ELR (cell line): ENCODE data around the gene STARD5.

ENCODE experiments used
- DNase-seq: peaks from one replicate; pipeline ENCODE4 v3.0.0-alpha.2; 2015; ENCODE audit warnings: low read depth

The STARD5 gene

DNA sequence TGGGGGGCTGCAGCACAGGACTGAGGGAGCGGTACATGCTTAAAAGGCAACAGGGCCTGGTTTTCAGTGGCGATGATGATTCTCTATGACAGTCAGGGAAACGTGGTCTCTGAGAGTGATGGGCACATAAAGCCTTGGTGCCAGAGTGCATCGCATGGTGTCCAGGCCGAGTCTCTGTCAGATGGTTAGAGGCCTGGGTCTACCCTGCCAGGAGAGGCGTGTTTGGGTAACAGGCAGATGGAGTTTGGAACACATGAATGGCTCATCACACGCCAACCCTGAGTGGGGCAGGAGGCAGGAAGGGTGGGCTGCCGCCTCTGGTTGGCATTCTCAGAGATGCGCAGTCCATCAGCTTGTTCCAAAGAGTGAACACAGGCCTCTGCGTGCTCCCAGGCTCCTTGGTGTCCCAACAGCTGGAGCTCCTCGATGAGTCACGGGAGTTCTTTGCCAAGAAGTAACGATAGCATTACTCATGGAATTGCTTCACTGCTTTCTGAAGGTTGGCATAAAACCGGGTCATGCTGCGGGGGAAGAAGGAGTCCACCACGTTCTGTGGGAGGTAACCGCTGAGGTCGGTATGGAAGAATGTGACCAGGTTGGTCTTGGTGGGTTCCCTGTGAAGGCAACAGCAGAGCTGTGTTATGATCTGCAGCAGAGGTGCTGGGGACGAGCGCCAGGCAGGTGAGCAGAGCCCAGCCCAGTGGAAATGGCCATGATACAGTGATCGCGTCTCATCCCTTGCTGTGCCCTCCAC lies 11.0 kb downstream of the STARD5 start:
- DNase-seq, result peak; percentile 97

GRCh38 chr15:81311752-81312464 lies 12.0 kb downstream of the STARD5 start:
- peak; percentile 19 for DNase-seq

GRCh38 chr15:81310480-81310879 lies 13.5 kb downstream of the STARD5 start:
- no peak for DNase-seq

DNA sequence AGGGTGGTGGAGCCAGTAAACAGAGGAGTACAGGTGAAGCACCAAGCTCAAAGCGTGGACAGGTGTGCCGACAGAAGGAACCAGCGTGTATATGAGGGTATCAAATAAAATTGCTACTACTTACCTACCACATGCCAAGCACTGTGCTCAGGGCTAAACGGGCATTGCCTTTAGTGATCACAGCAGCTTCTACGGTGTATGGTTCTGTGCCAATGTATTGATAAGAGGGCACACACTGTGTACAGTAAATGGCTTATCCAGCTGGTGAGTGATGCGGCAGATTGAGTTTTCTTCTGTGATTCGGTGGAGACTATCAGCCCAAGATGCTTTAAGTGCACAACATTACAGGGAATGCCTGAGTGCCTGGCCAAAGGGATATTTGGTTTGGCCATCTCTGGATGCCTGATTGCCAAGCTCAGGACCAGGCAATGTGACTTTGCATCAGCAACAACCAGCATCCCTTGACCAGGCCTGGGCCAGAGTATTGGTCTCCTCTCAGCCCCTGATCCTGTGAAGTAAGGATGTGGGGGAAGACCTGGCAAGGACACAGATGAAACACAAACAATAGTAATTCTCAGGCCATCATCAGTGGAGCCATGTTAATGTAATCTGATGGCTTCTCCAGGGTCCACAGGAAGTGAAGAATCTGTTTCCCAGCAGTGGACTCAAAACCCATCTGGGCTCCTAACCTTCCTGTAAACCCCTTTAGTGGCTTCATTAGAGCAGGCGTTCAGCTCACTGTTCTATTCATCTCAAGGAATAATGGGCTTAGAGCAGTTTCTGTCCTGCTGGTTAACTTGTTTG lies 14.1 kb downstream of the STARD5 start:
- no peak for DNase-seq

GRCh38 chr15:81308260-81308659 lies 15.7 kb downstream of the STARD5 start:
- DNase-seq, result no peak

DNA sequence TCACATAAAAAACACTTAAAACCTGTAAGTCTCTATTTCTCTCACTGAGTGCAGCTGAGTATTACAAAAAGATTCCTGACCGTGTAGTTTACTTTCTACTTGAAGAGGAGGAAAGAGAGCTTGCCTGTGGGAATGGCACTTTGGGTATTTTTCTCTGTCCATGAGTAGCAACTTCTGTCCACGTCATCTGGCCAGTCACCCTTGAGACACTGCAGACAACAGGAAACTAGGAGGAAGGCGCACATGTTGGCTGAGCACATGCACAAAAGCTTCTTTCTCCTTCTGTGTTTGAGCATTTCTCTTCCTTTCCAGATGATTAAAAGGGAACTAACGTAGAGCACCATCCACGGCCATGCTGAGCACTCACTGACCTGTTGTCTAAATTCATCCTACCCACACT lies 19.7 kb downstream of the STARD5 start:
- peak; percentile 64 for DNase-seq

DNA sequence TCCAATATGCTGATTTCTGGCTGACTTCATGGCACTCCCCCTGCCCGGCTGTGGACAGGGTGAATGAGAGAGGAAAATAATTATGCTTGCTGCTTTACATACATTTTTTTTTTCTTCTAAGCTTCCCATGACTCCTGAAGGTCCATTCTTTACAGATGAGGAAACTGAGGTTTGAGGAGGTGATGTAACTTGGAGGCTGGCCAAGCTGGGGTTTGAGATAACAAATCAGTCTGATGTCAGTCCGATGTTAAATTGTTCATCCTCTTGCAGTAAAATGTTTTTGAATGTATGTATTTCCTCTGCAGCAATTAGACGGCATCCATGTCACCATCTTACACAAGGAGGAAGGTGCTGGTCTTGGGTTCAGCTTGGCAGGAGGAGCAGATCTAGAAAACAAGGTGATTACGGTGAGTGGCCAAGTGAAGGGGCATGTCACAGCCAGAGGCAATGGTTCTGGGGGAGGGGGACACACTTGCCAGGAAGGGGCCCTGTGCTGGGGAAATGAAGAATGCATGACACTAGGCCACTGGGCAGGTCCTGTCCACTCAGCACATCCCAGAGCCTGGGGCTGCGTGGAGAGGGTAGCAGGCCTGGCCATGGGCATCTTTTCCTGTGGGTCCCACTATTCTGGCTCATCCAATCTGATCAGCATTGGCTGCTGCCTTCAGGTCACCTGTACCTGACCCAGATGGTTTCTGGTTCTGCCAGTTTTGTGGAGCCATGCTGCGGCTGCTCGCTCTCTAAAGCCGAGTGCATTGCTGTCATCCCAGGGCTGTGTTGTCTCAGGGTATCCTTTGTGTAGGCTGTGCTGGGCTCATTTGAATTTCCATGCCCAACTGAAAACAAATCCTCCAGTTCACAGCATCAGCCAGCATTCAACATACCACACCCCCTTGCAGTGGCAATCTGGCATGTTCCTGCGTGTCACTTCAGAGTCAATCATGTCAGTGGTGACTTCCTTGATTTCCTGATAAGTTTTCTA lies 20.4 kb downstream of the STARD5 start:
- no peak for DNase-seq

DNA sequence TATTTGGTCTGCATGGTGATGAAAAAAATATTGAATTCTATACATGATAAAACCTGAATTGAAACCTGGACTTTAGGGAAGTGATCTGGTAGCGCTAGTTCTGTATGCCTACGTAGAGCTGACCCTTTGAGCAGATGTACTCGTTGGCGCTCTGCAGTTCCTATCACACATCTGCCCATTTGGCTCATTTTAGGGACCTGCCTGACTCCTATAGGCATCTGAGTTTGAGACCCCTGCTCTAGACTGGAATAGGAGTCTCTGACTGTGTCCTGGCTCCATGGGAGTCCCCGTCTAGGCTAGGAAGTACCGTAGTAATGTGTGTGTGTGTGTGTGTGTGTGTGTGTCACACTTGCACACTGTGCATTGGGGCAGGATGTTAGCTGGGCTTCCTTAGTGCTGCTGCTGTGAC lies 21.2 kb downstream of the STARD5 start:
- no peak for DNase-seq

DNA sequence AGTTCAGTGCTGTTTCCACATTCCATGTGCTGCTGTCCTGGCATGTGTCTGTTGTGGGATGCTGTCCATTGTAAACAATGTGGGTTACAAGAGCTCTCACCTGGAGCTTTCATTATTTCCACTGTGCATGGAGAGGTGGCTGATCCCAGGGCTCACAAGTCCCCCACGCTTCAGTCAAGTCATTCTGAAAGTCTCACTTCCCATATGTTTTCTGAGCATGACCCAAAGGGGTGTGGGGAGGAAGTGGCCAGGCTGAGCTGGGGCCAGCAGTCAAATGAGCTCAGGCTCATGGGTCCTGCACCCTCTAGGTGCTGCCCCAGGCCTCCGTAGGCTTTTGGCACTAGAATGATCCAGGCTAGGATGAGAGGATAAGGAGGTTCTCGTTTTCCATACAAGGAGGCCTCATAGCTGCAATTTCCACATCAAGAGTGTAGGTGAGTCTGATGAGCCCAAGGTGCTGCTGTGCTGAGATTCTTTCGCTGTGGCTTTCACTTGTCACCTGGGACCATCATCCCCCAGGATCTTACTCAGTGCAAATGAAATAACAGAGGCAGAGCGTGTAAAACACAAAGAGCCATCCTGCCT lies 22.0 kb downstream of the STARD5 start:
- DNase-seq, result no peak

DNA sequence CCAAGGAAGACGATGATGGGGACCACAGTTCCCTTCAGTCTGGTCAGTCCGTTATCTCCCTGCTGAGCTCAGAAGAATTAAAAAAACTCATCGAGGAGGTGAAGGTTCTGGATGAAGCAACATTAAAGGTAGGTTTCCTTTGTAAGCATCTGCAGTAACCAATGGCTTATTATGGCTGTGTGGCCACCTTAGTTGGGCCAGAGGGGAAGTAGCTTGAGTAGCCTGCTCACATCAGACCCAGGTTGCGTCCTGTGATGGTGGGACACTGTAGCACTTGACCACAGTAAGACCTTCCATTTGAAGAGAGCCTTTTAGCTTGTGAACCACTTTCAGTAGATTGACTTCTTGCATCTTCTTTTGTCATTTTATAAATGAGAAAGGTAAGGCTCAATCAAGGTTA lies 22.6 kb downstream of the STARD5 start:
- no peak for DNase-seq

- DNase-seq, result no peak
Observed at GRCh38 chr15:81299630-81300273, 24.2 kb downstream of the STARD5 start.

GRCh38 chr15:81299156-81299555 lies 24.8 kb downstream of the STARD5 start:
- no peak for DNase-seq

- no peak for DNase-seq
Observed at GRCh38 chr15:81298611-81299010, 25.3 kb downstream of the STARD5 start.

DNA sequence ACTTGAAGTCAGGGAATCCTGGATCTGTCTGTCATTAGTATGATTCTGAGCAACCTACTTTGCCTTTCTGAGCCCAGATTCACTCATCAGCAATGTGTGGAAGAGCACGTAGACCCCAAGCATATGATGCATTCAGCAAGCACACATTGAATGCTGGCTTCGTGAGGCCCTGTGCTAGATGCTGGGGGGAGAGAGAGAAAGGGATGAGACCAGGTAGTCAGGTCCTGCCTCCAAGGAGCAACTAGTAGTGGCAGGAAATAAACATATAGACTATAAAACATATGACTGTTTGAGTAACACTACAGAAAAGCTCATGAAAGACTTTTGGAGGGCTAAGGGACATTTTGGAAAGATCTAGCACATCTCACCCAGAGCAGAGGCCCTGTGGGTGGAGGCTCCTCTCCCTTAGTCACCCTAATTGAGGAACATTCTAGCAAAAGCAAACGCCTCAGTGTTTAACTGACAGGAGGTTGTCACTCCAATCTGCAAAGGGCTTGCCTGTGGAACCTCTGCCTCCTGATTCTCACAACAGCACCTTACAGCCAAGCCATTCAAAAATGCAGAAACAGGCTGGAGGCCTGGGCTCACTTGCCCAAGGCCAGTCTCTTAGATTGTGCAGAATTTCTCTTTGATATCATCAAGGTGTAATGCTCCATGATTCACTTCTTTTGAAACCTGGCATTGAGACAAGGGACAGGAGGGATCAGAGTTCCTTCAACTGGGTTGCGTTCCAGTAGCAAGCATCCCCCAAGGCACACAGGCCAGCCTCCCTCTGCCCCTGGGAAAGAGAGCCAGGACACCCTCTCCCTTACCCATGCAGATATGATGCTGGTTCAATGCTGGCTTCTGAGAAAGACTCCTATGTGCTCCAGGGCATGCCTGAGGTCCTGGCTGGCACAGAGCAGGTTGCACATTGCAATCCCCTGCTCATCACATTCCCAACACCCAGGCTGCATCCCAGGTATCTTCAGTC lies 26.1 kb downstream of the STARD5 start:
- DNase-seq, result no peak

GRCh38 chr15:81297147-81297572 lies 26.8 kb downstream of the STARD5 start:
- DNase-seq, result peak; percentile 27

- no peak for DNase-seq
Observed at GRCh38 chr15:81296673-81297072, 27.3 kb downstream of the STARD5 start.

DNA sequence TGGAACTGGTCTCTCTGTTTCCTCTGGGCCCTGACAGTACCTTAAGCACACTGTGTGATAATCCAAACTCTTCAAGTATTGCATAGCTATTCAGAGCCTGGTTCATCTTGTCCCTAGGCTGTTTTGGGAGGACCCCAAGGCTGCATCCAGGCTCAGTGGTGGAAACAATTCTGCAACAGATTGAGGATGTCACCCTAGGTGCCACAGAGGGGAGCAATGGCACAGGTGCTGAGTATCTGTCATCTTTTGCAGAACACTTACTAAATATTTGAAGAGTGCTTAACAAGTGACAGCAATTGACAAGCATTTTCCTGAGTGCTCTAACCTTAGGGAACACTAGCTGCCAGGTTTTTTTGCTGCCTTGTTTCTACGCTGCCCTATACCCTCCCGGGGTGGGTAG lies 27.8 kb downstream of the STARD5 start:
- no peak for DNase-seq

DNA sequence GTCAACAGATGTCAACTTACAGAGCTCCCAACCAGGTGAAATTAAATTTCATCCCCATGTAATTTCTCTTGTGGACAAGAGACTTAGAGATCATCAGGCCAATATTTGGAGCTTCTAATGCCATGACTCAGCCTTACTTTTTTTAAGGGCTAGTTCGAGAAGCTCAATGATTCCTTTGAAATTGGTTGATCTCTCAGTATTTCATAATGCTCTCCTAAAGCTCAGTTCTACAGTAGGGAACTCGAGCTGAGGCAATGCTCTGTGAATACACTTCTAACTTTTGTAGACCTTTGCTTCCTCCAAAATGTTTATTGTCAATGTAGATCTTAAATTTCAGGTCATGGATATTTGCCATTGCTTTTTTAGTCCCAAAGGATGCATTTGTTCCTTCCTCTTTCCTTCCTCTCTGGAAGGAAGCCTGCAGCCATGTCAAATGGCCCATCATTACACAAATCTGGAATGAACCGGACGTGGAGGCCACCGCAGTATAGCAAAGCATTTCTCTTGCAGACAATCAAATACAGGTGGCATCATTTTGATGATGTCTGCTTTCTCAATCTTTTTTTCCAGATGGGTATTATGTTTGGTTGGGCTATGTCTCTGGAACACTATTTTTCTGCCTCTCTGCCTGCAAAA lies 28.3 kb downstream of the STARD5 start:
- no peak for DNase-seq

- DNase-seq, result no peak
Observed at GRCh38 chr15:81294516-81294880, 29.4 kb downstream of the STARD5 start.
